Activated gamma-delta T cell (primary cell): Measurements from ENCODE around the gene ARRB1.
"Not testable (repeated sequence)": the region's sequence is repeated elsewhere in the genome, so short reads cannot be mapped to it uniquely, and the experiment has no call there.

Experiments used
- DNase-seq: peaks from one replicate; lab custom pipeline; 2025; lab: John Stamatoyannopoulos, UW
- total RNA-seq, 2 donors: gene quantifications; one replicate each; lab custom pipeline; 2026; lab: John Stamatoyannopoulos, UW

ARRB1 gene
- total RNA-seq: 51.4 to 53.4 reads per million in 2 donors

DNA sequence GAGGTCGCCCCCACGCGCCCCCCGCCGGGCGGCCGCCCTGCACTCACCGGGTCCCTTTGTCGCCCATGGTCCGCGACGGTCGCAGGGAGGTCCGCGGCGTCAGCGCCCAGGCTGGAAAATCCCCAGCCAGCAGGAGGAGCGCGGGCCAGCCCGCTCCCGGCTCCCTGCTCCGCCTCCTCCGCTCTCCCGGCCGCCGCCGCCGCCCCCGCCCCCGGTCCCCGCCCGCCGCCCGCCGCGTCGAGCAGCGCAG, at the start of gene ARRB1:
ARRB1 (minus strand) TSS at position 121 of the 250 bp plus-strand sequence; CDS start at position 67, 54 bp downstream.
- peak; percentile 59 for DNase-seq

DNA sequence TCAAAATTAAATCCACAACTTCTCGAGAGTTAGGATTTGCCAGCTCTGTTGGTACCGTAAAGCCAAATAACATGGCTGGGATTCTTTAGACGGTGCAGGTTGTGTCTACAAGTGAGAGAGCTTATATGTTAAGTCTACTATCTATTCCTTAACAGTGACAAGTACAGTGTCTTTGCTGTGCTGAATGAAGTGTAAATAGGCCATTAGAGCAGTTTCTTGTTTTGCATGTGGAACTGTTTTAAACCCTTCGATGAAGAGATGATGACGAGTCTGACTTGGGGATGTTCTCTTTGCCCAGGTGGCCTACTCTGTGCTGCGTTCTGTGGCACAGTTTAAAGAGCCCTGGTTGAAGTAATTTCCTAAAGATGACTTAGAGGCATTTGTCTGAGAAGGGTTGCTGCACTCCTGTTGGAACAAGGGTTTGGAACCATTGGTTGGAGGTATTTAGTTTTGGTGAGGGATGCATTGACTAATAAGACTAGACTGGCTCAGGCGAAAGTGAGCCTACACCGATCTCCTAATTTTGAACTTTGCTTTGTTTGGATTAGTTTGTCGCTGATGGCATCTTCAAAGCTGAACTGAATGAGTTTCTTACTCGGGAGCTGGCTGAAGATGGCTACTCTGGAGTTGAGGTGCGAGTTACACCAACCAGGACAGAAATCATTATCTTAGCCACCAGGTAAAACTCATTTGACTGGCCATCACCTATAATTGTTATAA, 48.8 kb upstream of the ARRB1 start:
- DNase-seq: no peak

DNA sequence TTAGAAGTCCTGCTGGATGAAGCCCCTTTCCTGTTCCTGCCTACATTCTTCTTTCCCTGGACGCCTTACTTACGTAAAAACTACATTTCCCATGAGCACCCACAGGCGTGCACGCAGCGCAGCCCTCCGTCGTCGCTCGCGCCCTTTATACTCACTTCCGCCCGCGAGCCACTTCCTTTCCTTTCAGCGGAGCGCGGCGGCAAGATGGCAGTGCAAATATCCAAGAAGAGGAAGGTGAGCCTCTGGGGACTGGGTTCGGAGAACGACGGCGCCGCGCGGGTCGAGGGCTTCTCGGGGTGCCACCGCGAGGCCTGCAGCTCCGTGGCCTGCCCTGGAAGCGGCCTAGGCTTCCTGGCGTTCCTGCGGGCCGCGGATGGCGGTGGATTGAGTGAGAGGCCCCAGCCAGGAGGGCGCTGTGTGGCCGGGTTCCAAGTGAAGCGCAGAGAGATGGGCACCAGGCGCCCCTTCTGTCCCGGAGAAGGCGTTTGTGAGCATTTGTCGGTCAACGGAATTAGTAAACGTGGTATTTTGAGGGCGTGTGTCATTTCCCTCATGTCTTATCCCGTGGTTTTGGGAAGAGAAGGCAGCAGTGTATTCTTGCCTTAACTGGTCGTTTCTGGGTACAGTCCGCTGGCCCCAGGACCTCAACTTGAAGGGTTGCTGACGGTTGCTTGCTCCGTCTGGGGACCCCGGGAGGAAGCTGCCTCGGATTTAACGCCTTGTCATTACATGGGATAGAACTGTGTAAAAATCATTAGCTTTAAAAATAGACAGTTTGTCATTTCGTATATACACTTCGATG, 48.1 kb upstream of the ARRB1 start, which contains the start of gene RPS3:
RPS3 (plus strand) TSS at position 175 of the 802 bp plus-strand sequence; CDS start at position 205, 30 bp downstream.
- DNase-seq: peak; percentile 66

DNA sequence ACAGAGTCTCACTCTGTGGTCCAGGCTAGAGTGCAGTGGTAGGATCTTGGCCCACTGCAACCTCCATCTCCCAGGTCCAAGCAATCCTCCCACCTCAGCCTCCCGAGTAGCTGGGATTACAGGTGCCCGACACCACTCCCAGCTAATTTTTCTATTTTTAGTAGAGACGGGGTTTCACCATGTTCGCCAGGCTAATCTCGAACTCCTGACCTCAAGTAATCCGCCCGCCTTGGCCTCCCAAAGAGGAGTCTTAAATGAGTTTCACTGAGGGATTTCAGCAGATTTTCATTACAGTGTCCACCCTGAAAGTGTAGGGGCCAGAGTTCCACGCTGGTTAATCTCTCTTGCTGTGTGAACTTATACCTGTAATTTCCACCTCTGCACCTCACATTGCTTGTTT, 47.4 kb upstream of the ARRB1 start:
- DNase-seq: no peak

DNA sequence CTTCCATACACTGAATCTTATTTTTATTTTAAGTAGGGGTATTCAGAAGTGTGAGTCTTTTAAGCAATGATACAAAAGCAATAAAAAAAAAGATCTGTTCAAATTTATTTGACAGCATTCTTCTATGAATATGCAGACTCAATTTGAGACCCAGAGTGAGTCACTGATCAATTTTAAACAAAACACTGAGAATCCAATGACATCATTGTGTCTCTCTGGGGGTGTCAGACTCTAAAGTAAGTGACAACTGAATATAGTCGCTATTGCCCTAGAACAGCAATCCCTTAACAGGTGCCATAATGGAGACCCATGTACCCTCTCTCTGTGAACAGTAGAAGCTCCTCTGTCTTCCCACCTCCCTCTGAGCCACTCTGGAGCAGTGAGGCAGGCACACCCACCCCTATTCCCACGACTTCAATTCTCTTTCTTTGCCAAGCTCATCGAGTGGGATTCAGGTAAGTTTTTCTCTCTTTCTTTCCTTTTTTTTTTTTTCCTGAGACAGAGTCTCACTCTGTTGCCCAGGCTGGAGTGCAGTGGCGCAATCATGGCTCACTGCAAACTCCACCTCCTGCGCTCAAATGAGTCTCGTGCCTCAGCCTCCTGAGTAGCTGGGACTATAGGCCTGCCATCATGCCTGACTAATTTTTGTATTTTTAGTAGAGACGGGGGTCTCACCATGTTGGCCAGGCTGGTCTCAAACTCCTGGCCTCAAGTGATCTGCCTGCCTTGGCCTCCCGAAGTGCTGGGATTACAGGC, 42.8 kb upstream of the ARRB1 start:
- DNase-seq: no peak

DNA sequence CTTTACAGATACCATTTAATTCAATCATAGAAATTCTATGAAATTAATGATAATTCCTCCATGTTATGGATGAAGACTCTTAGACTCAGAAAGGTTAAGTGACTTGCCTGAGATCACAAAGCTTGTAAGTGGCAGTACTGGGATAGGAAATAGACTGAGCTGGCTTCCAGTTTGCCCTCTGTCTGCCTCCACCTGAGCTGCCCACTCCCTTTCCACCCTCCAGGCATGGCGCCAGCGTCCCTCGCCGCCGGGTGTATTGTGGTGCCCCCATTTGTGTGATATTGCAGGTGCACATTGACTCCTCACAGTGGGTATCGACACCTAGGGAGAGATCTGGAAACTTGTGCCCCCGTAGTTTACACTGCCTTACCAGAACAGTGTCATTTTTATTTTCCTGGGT, 38.5 kb upstream of the ARRB1 start:
- DNase-seq: no peak

DNA sequence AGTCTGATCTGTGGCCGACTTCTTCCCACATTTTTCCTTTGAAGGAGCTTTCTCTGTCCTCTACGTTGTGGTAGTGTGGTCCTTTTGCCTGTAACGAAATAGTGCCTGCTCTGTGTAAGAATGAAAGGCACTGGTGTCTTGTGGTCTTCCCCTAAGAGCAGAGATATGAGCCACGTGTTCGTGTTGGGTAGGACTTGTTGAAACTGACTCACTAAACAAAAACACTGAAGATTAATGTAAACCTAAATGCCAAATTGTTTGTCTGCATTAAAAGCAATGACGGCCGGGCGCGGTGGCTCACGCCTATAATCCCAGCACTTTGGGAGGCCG, 37.8 kb upstream of the ARRB1 start:
- no peak for DNase-seq

DNA sequence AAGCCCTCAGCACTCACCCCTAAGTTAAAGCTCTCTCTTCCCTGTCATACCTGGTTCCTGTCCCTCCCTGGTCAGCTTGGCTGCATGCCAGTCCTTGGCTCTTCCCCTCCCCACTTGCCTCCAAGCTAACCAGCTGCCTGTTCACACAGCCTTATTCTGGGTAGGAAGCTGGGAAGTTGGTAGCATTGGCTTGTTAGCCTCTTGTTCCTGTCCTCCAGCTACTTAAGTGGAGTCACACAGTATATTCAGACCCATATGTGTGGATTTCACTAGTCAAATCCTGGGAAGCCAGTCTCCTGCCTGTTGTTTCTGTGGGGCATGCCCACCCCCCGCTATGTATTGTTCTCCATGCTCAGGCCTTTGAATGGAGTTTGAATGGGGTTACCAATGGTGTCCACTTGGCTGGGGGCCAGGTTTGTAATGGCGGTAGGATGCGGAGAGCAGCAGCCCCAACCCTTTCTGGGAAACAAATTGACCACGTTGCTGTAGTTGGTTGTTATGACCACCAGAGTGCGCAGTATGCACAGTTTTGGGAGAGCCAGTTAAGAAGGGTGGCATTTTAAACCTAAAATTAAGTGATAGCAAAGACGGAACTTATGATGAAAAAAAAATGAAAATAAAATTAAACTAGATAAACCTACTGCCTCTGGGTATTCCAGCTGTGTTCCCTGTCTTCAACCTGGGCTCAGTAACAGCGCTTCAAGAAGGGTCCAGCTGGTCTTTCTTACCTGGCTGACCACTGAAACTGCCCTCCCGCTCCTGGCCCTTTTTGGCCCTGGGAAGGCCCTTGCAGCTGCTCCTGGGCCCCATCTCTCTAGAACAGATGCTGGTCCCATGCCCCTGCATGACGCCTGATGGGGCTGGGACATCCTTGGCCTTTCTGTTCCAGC, 37.2 kb upstream of the ARRB1 start:
- no peak for DNase-seq

DNA sequence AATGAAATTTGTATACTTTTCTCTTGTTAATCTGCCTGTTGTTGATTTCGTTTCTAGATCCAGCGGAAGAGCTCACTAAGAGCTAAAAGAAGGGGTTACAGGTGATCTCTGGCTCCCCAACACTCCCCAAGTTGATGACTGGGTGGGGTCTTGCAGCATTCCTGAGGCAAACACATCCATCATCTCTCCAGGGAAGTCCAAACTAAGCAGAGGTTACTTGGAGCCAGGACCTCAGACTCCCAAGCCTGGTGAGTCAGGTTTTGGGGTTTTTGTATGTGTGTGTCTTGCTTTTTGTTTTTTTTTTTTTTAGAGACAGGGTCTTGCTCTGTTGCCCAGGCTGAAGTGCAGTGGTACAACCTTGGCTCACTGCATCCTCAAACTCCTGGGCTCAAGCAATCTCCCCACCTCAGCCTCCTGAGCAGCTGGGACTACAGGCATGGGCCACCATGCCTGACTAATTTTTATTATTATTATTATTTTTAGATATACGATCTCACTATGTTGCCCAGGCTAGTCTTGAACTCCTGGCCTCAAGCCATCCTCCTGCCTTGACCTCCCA, 36.4 kb upstream of the ARRB1 start:
- DNase-seq: no peak

DNA sequence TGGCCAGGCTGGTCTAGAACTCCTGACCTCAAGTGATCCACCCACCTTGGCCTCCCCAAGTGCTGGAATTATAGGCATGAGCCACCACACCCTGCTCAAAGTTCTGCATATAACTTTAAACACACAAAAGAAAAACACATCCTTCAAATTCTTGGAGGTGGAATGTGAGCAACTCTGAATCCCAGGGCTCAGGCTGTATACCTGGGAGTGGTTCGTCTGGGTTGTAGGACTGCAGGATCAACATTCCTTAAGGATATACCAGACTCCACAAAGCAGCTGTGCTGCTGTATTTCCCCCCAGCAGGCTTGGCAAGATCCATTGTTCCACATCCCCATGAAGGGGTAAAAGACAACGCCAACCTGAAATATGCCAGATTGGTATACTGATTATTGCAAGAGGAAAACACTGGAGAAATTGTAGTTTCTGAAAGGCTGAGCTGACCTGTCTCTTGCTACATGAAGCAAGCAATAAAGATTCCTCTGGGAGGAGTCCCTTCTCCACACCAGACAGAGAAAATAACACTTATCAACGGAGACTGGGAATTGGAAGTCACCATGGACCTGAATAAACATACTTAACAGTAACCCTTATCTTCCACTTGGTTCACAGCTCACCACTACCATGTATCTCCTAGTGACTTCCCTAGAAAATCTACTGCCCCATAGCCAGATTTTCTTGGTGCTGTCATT, 35.6 kb upstream of the ARRB1 start:
- no peak for DNase-seq

DNA sequence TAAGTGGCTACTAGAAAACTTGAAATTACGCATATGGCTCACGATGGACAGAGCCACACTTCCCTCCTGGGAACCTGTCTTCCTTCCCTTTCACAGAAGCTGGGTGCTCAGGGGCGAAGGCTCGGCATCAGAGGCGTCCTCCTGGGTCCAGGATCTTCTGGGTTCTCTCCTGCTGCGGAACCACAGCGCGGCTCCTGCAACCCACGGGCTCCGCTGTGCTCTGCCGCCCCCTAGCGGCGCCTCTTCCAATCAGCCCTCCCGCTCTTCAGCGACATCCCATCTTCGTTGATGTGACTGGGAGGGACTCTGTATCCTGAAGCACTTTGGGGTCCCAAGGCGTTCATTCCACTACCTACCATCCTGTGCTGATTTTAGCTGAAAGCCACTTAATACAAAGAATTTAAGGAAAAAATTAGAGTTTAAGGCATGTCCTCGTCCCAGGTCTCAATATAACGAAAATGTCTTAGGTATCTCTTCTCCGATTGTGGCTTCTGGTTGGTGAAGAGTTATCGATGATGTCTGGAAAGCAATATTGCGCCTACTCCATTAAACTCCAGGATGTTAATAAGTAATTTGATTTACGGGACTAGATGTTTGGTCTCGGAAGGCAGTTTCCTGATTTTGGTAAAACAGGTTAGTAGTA, 33.1 kb upstream of the ARRB1 start:
- peak; percentile 49 for DNase-seq

DNA sequence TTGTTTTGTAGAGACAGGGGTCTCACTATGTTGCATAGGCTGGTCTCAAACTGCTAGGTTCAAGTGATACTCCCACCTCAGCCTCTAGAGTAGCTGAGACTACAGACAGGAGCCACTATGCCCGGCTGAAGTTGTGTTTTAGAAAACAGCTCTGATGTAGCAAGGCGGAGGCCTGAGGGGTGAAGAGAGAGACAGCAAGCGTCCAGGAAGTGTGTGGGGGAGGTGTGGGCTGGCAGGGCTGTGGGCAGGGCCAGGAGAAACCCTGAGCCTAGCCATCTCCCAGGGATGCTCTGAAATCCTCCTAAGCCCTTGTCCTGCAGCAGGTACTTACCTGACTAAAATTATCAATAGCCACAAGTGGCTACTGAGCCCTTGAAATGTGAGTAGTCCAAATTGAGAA, 31.8 kb upstream of the ARRB1 start:
- DNase-seq: no peak

DNA sequence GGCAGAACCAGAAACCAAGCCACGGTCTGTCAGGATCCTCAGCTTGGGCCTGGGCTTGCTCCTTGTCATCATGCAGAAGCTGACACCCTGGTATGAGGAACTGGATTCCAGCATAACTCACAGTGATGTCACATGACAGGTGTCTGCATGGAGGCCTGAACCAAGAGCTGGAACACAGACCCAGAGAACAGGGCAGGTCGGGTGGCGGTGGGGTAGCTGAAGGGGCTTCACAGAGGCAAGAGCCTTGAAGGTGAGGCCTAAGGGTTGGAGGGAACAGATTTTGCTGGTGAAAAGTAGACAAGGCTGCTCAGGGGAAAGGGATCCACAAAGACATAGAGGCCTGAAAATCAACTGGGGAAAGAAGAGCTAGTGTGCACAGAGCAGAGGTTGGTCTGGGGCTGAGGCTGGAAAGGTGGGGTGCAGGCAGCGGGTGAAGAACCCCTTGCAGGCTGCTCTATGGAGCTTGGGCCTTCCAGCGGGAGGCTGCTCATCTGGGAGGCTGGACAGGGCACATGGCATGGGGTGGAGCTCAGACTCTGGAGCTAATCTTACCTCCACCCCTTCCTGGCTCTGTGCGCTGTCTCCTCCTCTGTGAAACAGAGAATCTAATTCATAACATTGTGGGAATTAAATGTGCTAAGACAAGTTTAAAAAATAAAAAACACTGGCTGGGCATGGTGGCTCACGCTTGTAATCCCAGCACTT, 29.4 kb upstream of the ARRB1 start:
- no peak for DNase-seq

DNA sequence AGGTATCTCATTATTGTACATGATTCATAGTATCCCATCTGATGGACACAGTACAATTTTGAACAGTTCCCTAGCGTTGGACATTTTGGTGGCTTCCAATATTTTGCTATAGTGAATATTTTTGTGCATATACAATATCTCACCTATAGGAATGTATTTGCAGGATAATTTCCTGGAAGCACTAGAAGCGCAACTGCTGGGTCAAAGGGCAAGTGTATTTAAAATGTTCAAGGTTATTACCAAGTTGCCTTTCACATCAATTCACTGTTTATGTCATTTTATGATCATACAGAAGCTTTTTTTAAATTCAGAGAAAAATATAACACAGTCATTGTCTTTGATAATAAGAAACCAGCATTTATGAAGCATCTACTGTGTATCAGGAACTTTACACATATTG, 28.8 kb upstream of the ARRB1 start:
- DNase-seq: no peak

DNA sequence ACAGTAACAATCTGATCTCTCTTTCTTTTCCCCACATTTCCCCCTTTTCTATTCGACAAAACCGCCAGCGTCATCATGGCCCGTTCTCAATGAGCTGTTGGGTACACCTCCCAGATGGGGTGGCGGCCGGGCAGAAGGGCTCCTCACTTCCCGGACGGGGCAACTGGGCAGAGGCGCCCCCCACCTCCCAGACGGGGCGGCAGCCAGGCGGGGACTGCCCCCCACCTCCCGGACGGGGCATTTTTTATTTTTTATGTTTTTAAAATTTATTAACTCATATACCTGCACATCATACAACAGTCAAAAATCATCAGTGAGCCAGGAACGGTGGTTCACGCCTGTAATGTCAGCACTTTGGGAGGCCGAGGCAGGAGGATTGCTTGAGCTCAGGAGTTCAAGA, 27.3 kb upstream of the ARRB1 start:
- DNase-seq: not testable (repeated sequence)

DNA sequence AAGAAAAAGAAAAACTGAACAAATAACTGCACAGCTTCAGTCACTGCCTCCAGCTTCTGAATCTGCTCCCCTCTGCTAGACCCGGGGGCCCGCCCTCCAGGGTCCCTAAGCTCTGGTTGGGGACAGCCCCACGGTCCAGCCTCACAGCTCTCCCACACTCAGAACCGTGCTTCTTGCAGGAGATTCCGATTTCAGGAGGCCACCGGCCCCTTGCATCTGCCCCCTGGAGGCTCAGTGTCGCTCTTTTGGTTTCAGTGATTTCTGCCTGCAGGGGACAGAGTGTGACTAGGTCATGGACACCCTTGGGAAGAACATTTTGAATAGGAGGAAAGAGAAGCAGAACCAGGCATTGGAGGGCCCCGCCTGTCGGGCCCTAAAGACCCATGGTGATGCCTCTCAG, 24.7 kb upstream of the ARRB1 start:
- no peak for DNase-seq

DNA sequence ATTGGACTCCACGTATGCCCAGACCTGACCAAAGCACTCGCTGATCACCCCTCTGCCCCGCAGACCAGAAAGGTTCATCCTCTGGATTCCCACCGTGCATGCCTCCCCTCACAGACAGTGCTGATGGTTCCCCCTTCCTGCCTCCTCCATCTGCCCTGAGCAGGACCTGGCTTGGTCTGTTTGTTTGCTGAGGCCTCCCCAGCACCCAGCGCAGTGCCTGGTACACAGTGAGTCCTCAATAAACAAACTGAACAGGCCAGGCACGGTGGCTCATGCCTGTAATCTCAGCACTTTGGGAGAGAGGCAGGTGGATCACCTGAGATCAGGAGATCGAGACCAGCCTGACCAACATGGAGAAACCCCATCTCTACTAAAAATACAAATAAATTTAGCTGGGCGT, 24.2 kb upstream of the ARRB1 start:
- no peak for DNase-seq

DNA sequence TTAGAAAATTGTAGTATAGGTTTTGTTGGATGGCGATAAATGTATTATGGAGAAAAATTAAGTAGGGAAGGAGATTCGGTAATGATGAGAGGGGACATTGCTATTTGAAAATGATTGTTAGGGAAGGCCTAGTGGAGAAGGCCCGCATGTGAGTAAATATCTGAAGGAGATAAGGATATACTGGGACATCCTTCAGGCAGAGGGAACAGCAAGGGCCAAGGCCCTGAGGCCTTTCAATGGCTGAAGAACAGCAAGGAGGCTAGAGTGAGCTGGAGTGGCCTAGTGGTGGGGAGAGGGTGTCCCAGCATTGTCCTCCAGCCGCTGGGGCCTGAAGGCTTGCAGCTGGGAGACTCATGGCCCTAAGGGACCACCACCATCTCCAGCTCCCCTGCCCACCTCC, 23.2 kb upstream of the ARRB1 start:
- DNase-seq: no peak

DNA sequence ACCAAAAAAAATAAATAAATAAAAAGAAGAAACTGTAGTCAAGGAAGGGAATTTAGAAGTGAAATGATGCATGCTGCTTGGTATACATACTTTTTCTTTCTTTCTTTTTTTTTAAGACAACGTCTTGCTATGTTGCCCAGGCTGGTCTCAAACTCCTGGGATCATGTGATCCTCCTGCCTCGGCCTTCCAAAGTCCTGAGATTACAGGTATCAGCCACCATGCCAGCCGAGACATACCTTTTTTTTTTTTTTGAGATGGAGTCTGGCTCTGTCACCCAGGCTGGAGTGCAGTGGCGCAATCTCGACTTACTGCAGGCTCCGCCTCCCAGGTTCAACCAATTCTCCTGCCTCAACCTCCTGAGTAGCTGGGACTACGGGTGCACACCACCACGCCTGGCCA, 21.7 kb upstream of the ARRB1 start:
- DNase-seq: no peak
